Ascending aorta (tissue), 2 donors: Measurements from ENCODE around the gene FGGY. TPM values are rescaled to one million over a fixed set of nuclear protein-coding genes. Genes with fewer than 3 reads are reported as not detected.

Experiments used
- DNase-seq, 2 donors: peaks; one replicate each; pipeline ENCODE4 v3.0.0-alpha.2; 2019; ENCODE audit warnings: low spot score in 2 of 2
- H3K27ac ChIP-seq, 2 donors: fragments of 200-600 bp; sonication (generic); one replicate each; pipeline ENCODE4 v1.5.1; 2016 to 2017; ENCODE audit warnings: mild to moderate bottlenecking in 1 of 2
- H3K27me3 ChIP-seq: fragments of 200-600 bp; sonication (generic); one replicate; pipeline ENCODE4 v1.5.1; 2017
- H3K36me3 ChIP-seq, 2 donors: fragments of 200-600 bp; sonication (generic); one replicate each; pipeline ENCODE4 v1.5.1; 2016
- H3K4me1 ChIP-seq, 2 donors: fragments of 200-600 bp; sonication (generic); one replicate each; pipeline ENCODE4 v1.5.1; 2016 to 2017; ENCODE audit warnings: mild to moderate bottlenecking in 1 of 2
- H3K4me3 ChIP-seq, 2 donors: fragments of 200-600 bp; sonication (generic); one replicate each; pipeline ENCODE4 v1.5.1; 2016 to 2017; ENCODE audit warnings: mild to moderate bottlenecking in 1 of 2
- H3K9me3 ChIP-seq, 2 donors: fragments of 200-600 bp; sonication (generic); one replicate each; pipeline ENCODE4 v1.5.1; 2016
- CTCF ChIP-seq, 3 experiments: fragments of 200-600 bp in 2 of 3; fragments of 450-650 bp in 1 of 3; sonication (generic) in 2 of 3; IDR thresholded peaks; one replicate each; pipeline ENCODE4 v1.5.1; 2016 to 2019; ENCODE audit warnings: antibody characterized with exemption in 3 of 3, mild to moderate bottlenecking in 1 of 3, moderate library complexity in 1 of 3
- intact Hi-C: fragments of 100-400 bp; cut with DNase I; formaldehyde crosslinking; loops from one replicate; pipeline ENCODE4 v1.15.1; 2023
- total RNA-seq: library from RNA; depleted of rRNA; stranded (reverse); fragments of >200 nt; gene quantifications from one replicate; pipeline ENCODE4 v1.1.0, GENCODE V29; 2016

Gene FGGY
- total RNA-seq, 1 donor from 2014 or later, result 7.0 TPM

- no peak for TF ChIP-seq CTCF (IDR thresholded peaks at IDR 0.05)
- no peak for DNase-seq
- Histone ChIP-seq H3K9me3 (no peaks in the 10 kb centered on the region), H3K36me3 (no peaks in the 10 kb centered on the region), H3K27me3 (no peaks in the 10 kb centered on the region), H3K4me1 (peaks cover 2 to 8% of the 10 kb centered on the region in 2 donors), H3K4me3 (no peak overlapping the region), H3K27ac (peak overlapping the region; percentile 2 to 7)
- intact Hi-C loops, result no loop called here
These were observed 446.6 kb downstream of the FGGY start for GRCh38 chr1:59743324-59744091.

GRCh38 chr1:59747420-59748024 lies 450.6 kb downstream of the FGGY start:
- DNase-seq, result no peak
- intact Hi-C loops, result no loop called here
- Histone ChIP-seq H3K9me3 (no peaks in the 10 kb centered on the region), H3K36me3 (no peaks in the 10 kb centered on the region), H3K27ac (no peak overlapping the region), H3K4me3 (no peak overlapping the region), H3K27me3 (no peaks in the 10 kb centered on the region), H3K4me1 (peaks cover 3 to 16% of the 10 kb centered on the region in 2 donors)
- no peak for TF ChIP-seq CTCF (IDR thresholded peaks at IDR 0.05)

- no peak for DNase-seq
- H3K27ac ChIP-seq, result no peak overlapping the region
- intact Hi-C loops, result no loop called here
- peaks cover 3 to 17% of the 10 kb centered on the region in 2 donors for H3K4me1 ChIP-seq
- no peaks in the 10 kb centered on the region for H3K36me3 ChIP-seq
- TF ChIP-seq CTCF (IDR thresholded peaks at IDR 0.05), result no peak
- no peaks in the 10 kb centered on the region for H3K9me3 ChIP-seq
- no peaks in the 10 kb centered on the region for H3K27me3 ChIP-seq
- no peak overlapping the region for H3K4me3 ChIP-seq
These were observed 451.2 kb downstream of the FGGY start for GRCh38 chr1:59748123-59748522.

GRCh38 chr1:59750328-59751003 lies 453.6 kb downstream of the FGGY start:
- TF ChIP-seq CTCF (IDR thresholded peaks at IDR 0.05), result no peak
- no peak overlapping the region for H3K27ac ChIP-seq
- no peak overlapping the region for H3K4me3 ChIP-seq
- H3K9me3 ChIP-seq, result no peaks in the 10 kb centered on the region
- peak in 1 of 2 donors; percentile 69 for DNase-seq
- intact Hi-C loops, result loop anchor here (10.0 kb wide), 1 partner anchor 1236 kb away; no protein-coding TSS in a partner anchor
- no peaks in the 10 kb centered on the region for H3K27me3 ChIP-seq
- no peaks in the 10 kb centered on the region for H3K36me3 ChIP-seq
- H3K4me1 ChIP-seq, result peaks cover 3 to 9% of the 10 kb centered on the region in 2 donors

- H3K27ac ChIP-seq, result no peak overlapping the region
- H3K27me3 ChIP-seq, result no peaks in the 10 kb centered on the region
- H3K4me3 ChIP-seq, result no peak overlapping the region
- DNase-seq, result no peak
- no peaks in the 10 kb centered on the region for H3K9me3 ChIP-seq
- intact Hi-C loops, result loop anchor here (10.0 kb wide), 1 partner anchor 1236 kb away; no protein-coding TSS in a partner anchor
- no peak for TF ChIP-seq CTCF (IDR thresholded peaks at IDR 0.05)
- peaks cover 3 to 9% of the 10 kb centered on the region in 2 donors for H3K4me1 ChIP-seq
- H3K36me3 ChIP-seq, result no peaks in the 10 kb centered on the region
These were observed 454.1 kb downstream of the FGGY start for GRCh38 chr1:59751004-59751395.
